ENCODE results near the gene SBF2. TPM values are rescaled to one million over a fixed set of nuclear protein-coding genes. Genes with fewer than 3 reads are reported as not detected.
"Not testable (repeated sequence)": the region's sequence is repeated elsewhere in the genome, so short reads cannot be mapped to it uniquely, and the experiment has no call there.

SBF2 gene
- total RNA-seq, 2 donors from 2014 or later = 13.4 to 28.8 TPM

GRCh38 chr11:9950462-9950861 is 343.6 kb downstream of the SBF2 start:
- H3K36me3 Mint-ChIP-seq (ENCODE audit: insufficient read depth in 2 of 2) = no peaks in the 10 kb centered on the region
- no peak overlapping the region for H3K27ac Mint-ChIP-seq
- no peak overlapping the region for H3K4me3 Mint-ChIP-seq
- H3K4me1 Mint-ChIP-seq (ENCODE audit: low read depth) = no peaks in the 10 kb centered on the region
- H3K9me3 Mint-ChIP-seq = no peaks in the 10 kb centered on the region
- DNase-seq (no peak), ATAC-seq (replicated peaks in 1 of 2) (no peak)
- no peaks in the 10 kb centered on the region for H3K27me3 Mint-ChIP-seq (ENCODE audit: low read depth)

GRCh38 chr11:9947231-9947864 is 346.7 kb downstream of the SBF2 start:
- Mint-ChIP-seq H3K36me3 (ENCODE audit: insufficient read depth in 2 of 2) (peaks cover 0 to 3% of the 10 kb centered on the region in 2 donors), H3K4me3 (no peak overlapping the region), H3K27ac (no peak overlapping the region), H3K9me3 (no peaks in the 10 kb centered on the region), H3K4me1 (ENCODE audit: low read depth) (no peaks in the 10 kb centered on the region), H3K27me3 (ENCODE audit: low read depth) (no peaks in the 10 kb centered on the region)
- DNase-seq = no peak
- ATAC-seq (replicated peaks in 1 of 2) = no peak

- not testable (repeated sequence) for H3K27me3 Mint-ChIP-seq (ENCODE audit: low read depth); H3K27ac Mint-ChIP-seq; H3K9me3 Mint-ChIP-seq; H3K36me3 Mint-ChIP-seq (ENCODE audit: insufficient read depth in 2 of 2); H3K4me3 Mint-ChIP-seq; ATAC-seq (replicated peaks in 1 of 2); DNase-seq; H3K4me1 Mint-ChIP-seq (ENCODE audit: low read depth)
These were observed 348.3 kb downstream of the SBF2 start for GRCh38 chr11:9945680-9946079.

- Mint-ChIP-seq H3K4me1 (ENCODE audit: low read depth) (no peaks in the 10 kb centered on the region), H3K4me3 (no peak overlapping the region), H3K9me3 (no peaks in the 10 kb centered on the region), H3K27me3 (ENCODE audit: low read depth) (no peaks in the 10 kb centered on the region), H3K36me3 (ENCODE audit: insufficient read depth in 2 of 2) (peaks cover 0 to 3% of the 10 kb centered on the region in 2 donors), H3K27ac (no peak overlapping the region)
- ATAC-seq (replicated peaks in 1 of 2) (no peak), DNase-seq (no peak)
These were observed 350.5 kb downstream of the SBF2 start for GRCh38 chr11:9943386-9944110.

GRCh38 chr11:9941991-9942390 is 352.0 kb downstream of the SBF2 start:
- H3K27me3 Mint-ChIP-seq (ENCODE audit: low read depth) = no peaks in the 10 kb centered on the region
- no peak overlapping the region for H3K4me3 Mint-ChIP-seq

GRCh38 chr11:9939150-9939549 is 354.9 kb downstream of the SBF2 start:
- H3K4me1 Mint-ChIP-seq (ENCODE audit: low read depth); DNase-seq; ATAC-seq (replicated peaks in 1 of 2); H3K9me3 Mint-ChIP-seq; H3K27me3 Mint-ChIP-seq (ENCODE audit: low read depth); H3K27ac Mint-ChIP-seq; H3K36me3 Mint-ChIP-seq (ENCODE audit: insufficient read depth in 2 of 2); H3K4me3 Mint-ChIP-seq: not testable (repeated sequence)

More at GRCh38 chr11:9941991-9942390, 352.0 kb downstream of the SBF2 start:
- ATAC-seq (replicated peaks in 1 of 2) (no peak), DNase-seq (no peak)
- H3K27ac Mint-ChIP-seq = no peak overlapping the region
- no peaks in the 10 kb centered on the region for H3K9me3 Mint-ChIP-seq
- H3K36me3 Mint-ChIP-seq (ENCODE audit: insufficient read depth in 2 of 2) = peaks cover 0 to 3% of the 10 kb centered on the region in 2 donors
- no peaks in the 10 kb centered on the region for H3K4me1 Mint-ChIP-seq (ENCODE audit: low read depth)

- Mint-ChIP-seq H3K36me3 (ENCODE audit: insufficient read depth in 2 of 2) (peaks cover 6 to 9% of the 10 kb centered on the region in 2 donors), H3K27me3 (ENCODE audit: low read depth) (no peaks in the 10 kb centered on the region), H3K4me1 (ENCODE audit: low read depth) (no peaks in the 10 kb centered on the region), H3K27ac (no peak overlapping the region), H3K4me3 (no peak overlapping the region), H3K9me3 (peaks cover 5 to 10% of the 10 kb centered on the region in 2 donors)
- DNase-seq = no peak
- ATAC-seq (replicated peaks in 1 of 2) = no peak
These were observed 357.3 kb downstream of the SBF2 start for GRCh38 chr11:9936754-9937153.

- H3K4me3 Mint-ChIP-seq; H3K36me3 Mint-ChIP-seq (ENCODE audit: insufficient read depth in 2 of 2); DNase-seq; H3K27me3 Mint-ChIP-seq (ENCODE audit: low read depth); ATAC-seq (replicated peaks in 1 of 2); H3K4me1 Mint-ChIP-seq (ENCODE audit: low read depth); H3K27ac Mint-ChIP-seq: not testable (repeated sequence)
- peaks cover 5 to 15% of the 10 kb centered on the region in 2 donors for H3K9me3 Mint-ChIP-seq
These were observed 361.2 kb downstream of the SBF2 start for GRCh38 chr11:9932843-9933242.

- not testable (repeated sequence) for H3K27me3 Mint-ChIP-seq (ENCODE audit: low read depth); H3K27ac Mint-ChIP-seq; H3K36me3 Mint-ChIP-seq (ENCODE audit: insufficient read depth in 2 of 2); ATAC-seq (replicated peaks in 1 of 2); H3K4me3 Mint-ChIP-seq; H3K4me1 Mint-ChIP-seq (ENCODE audit: low read depth)
- peak in 1 of 2 donors; percentile 5 for DNase-seq
- H3K9me3 Mint-ChIP-seq = peaks cover 3 to 15% of the 10 kb centered on the region in 2 donors
These were observed 363.3 kb downstream of the SBF2 start for GRCh38 chr11:9930562-9931331.

- Mint-ChIP-seq H3K36me3 (ENCODE audit: insufficient read depth in 2 of 2) (peaks cover 0 to 6% of the 10 kb centered on the region in 2 donors), H3K9me3 (peaks cover 0 to 6% of the 10 kb centered on the region in 2 donors), H3K4me1 (ENCODE audit: low read depth) (no peaks in the 10 kb centered on the region), H3K4me3 (no peak overlapping the region), H3K27me3 (ENCODE audit: low read depth) (no peaks in the 10 kb centered on the region), H3K27ac (no peak overlapping the region)
- ATAC-seq (replicated peaks in 1 of 2) = no peak
- DNase-seq = no peak
These were observed 366.3 kb downstream of the SBF2 start for GRCh38 chr11:9927670-9928069.

- no peak overlapping the region for H3K27ac Mint-ChIP-seq
These were observed 370.7 kb downstream of the SBF2 start for GRCh38 chr11:9923280-9923679.

GRCh38 chr11:9922806-9923205 is 371.2 kb downstream of the SBF2 start:
- no peaks in the 10 kb centered on the region for H3K4me1 Mint-ChIP-seq (ENCODE audit: low read depth)
- H3K27ac Mint-ChIP-seq = no peak overlapping the region
- H3K27me3 Mint-ChIP-seq (ENCODE audit: low read depth) = no peaks in the 10 kb centered on the region
- no peaks in the 10 kb centered on the region for H3K9me3 Mint-ChIP-seq
- DNase-seq (no peak), ATAC-seq (replicated peaks in 1 of 2) (no peak)
- H3K4me3 Mint-ChIP-seq = no peak overlapping the region
- no peaks in the 10 kb centered on the region for H3K36me3 Mint-ChIP-seq (ENCODE audit: insufficient read depth in 2 of 2)

More at GRCh38 chr11:9923280-9923679, 370.7 kb downstream of the SBF2 start:
- H3K27me3 Mint-ChIP-seq (ENCODE audit: low read depth) = no peaks in the 10 kb centered on the region
- no peaks in the 10 kb centered on the region for H3K36me3 Mint-ChIP-seq (ENCODE audit: insufficient read depth in 2 of 2)
- no peaks in the 10 kb centered on the region for H3K4me1 Mint-ChIP-seq (ENCODE audit: low read depth)
- no peak overlapping the region for H3K4me3 Mint-ChIP-seq
- ATAC-seq (replicated peaks in 1 of 2) (no peak), DNase-seq (no peak)
- no peaks in the 10 kb centered on the region for H3K9me3 Mint-ChIP-seq

- H3K36me3 Mint-ChIP-seq (ENCODE audit: insufficient read depth in 2 of 2) = no peaks in the 10 kb centered on the region
- no peaks in the 10 kb centered on the region for H3K4me1 Mint-ChIP-seq (ENCODE audit: low read depth)
- H3K27ac Mint-ChIP-seq = no peak overlapping the region
- ATAC-seq (replicated peaks in 1 of 2) = no peak
- H3K4me3 Mint-ChIP-seq = no peak overlapping the region
- no peak for DNase-seq
- H3K27me3 Mint-ChIP-seq (ENCODE audit: low read depth) = no peaks in the 10 kb centered on the region
- no peaks in the 10 kb centered on the region for H3K9me3 Mint-ChIP-seq
These were observed 377.5 kb downstream of the SBF2 start for GRCh38 chr11:9916480-9916879.
